LNCAP (cell line): ENCODE data around the gene RPL23.
A peak's percentile ranks its signal among the peaks of the same experiment; 100 is the strongest.

Experiments used
- CTCF ChIP-seq: fragments of 450-650 bp; IDR thresholded peaks from 2 replicates; pipeline ENCODE4 v1.5.1; 2017; ENCODE audit warnings: mild to moderate bottlenecking

Gene RPL23

GRCh38 chr17:38872671-38873385 is 19.3 kb upstream of the RPL23 start:
- TF ChIP-seq CTCF: no peak

DNA sequence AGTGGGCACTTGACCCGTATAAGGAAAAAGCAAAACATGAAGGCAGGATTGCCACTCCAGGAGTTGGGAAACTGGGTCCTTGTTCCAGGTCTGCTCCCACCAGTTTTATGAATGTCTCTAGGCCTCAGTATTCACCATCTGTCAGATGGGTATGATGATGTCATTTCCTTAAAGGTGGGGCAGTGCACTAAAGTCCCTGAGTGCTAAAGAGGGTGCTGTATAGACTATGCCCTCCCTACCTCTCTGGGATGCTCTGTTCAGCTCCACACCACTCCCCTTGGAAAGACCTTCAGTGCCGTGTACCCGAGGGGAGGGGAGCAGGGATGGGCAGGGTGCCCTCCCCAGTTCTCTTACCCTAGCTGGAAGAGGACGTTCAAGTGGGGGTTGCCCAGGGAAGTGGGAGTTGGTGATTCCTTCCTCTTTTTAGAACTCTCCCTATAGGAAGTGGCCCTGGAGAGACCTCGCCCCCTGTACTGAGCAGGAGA is 18.5 kb upstream of the RPL23 start:
- TF ChIP-seq CTCF: no peak

DNA sequence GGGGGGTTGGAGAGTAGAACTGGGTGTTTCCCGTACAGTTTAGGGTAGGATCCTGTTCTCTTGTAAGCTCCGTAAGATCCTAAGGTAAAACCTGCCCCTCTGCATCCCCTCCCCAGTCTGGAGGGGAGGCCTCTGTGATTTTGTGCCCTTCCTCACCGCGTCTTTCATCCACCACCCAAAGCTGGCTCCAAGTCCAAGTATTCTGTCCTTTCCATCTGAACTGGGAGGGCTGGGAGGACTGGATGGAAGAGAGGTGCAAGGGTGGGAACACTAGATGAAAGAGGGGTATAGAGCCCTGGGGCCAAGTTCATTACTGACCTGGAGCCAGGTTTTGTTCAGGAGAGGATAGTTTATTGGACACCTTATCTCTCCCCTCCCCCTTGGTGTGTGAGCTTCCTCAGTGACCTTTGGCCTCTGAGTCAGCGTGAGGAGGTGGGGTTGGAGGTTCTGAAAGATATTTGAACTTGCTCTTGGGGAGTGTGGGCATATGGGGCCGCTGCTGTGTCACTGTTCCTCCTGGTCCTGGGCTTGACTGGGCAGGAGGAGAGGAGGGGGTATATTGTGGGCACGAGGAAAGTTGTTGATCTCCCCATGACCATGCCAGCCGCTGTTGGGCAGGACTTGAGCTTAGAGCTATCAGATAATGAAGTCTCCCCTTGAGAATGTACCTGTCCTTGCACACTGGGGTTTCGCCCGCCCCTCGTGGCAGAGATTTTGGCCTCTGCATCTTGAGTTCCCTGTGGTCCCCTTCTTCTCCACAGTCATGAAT is 17.9 kb upstream of the RPL23 start:
- peak; percentile 14; the same call in 1 of the 2 replicates for TF ChIP-seq CTCF

GRCh38 chr17:38870259-38871165 is 17.0 kb upstream of the RPL23 start:
- TF ChIP-seq CTCF: no peak

GRCh38 chr17:38869526-38870258 is 16.2 kb upstream of the RPL23 start, which contains the start of gene LASP1:
LASP1 (plus strand) TSS chr17:38870058; CDS start chr17:38870190, 132 bp downstream.
- no peak for TF ChIP-seq CTCF

- 0 out of 2 replicates have a peak, but pooled peaks have one; percentile 21 for TF ChIP-seq CTCF
These were observed 15.4 kb upstream of the RPL23 start for GRCh38 chr17:38868817-38869525.
